ENCODE data around the gene NFATC1.

NFATC1 gene

GRCh38 chr18:79540161-79540903, 144.6 kb downstream of the NFATC1 start:
- DNase-seq (ENCODE audit: low spot score), result no peak

- no peak for DNase-seq (ENCODE audit: low spot score)
These were observed 145.2 kb downstream of the NFATC1 start for GRCh38 chr18:79540904-79541282.

GRCh38 chr18:79542213-79542612, 146.5 kb downstream of the NFATC1 start:
- DNase-seq (ENCODE audit: low spot score), result no peak

GRCh38 chr18:79542876-79543750, 147.4 kb downstream of the NFATC1 start:
- no peak for DNase-seq (ENCODE audit: low spot score)

GRCh38 chr18:79543861-79544385, 148.2 kb downstream of the NFATC1 start:
- DNase-seq (ENCODE audit: low spot score), result no peak

GRCh38 chr18:79544386-79544963, 148.7 kb downstream of the NFATC1 start:
- DNase-seq (ENCODE audit: low spot score), result no peak

- DNase-seq (ENCODE audit: low spot score), result no peak
These were observed 149.5 kb downstream of the NFATC1 start for GRCh38 chr18:79545255-79545654.

GRCh38 chr18:79545736-79546171, 150.0 kb downstream of the NFATC1 start:
- DNase-seq (ENCODE audit: low spot score), result no peak

- no peak for DNase-seq (ENCODE audit: low spot score)
These were observed 151.1 kb downstream of the NFATC1 start for GRCh38 chr18:79546781-79547272.

- no peak for DNase-seq (ENCODE audit: low spot score)
These were observed 151.8 kb downstream of the NFATC1 start for GRCh38 chr18:79547413-79548076.

- DNase-seq (ENCODE audit: low spot score), result no peak
These were observed 152.3 kb downstream of the NFATC1 start for GRCh38 chr18:79548077-79548450.

GRCh38 chr18:79548621-79548985, 152.9 kb downstream of the NFATC1 start:
- DNase-seq (ENCODE audit: low spot score), result no peak

GRCh38 chr18:79548986-79549637, 153.4 kb downstream of the NFATC1 start:
- DNase-seq (ENCODE audit: low spot score), result no peak

GRCh38 chr18:79549638-79550000, 153.9 kb downstream of the NFATC1 start:
- no peak for DNase-seq (ENCODE audit: low spot score)

GRCh38 chr18:79552140-79552631, 156.5 kb downstream of the NFATC1 start:
- DNase-seq (ENCODE audit: low spot score), result no peak

- no peak for DNase-seq (ENCODE audit: low spot score)
These were observed 157.0 kb downstream of the NFATC1 start for GRCh38 chr18:79552696-79553095.

GRCh38 chr18:79553154-79553553, 157.4 kb downstream of the NFATC1 start:
- DNase-seq (ENCODE audit: low spot score), result no peak

GRCh38 chr18:79553696-79554095, 158.0 kb downstream of the NFATC1 start:
- no peak for DNase-seq (ENCODE audit: low spot score)

- DNase-seq (ENCODE audit: low spot score), result no peak
These were observed 158.6 kb downstream of the NFATC1 start for GRCh38 chr18:79554321-79554720.

- no peak for DNase-seq (ENCODE audit: low spot score)
These were observed 159.4 kb downstream of the NFATC1 start for GRCh38 chr18:79554945-79555645.

GRCh38 chr18:79555885-79556284, 160.2 kb downstream of the NFATC1 start:
- DNase-seq (ENCODE audit: low spot score), result no peak

Data from cerebellar cortex (tissue), 1 donor.